Upper lobe of left lung (tissue), 4 donors: Measurements from ENCODE around the gene IMMP2L.

Experiments used
- EP300 ChIP-seq, 4 donors: sonication (generic); formaldehyde crosslinking; IDR thresholded peaks; one replicate each; pipeline ENCODE4 v1.5.1; 2017; ENCODE audit warnings: antibody characterized with exemption in 4 of 4, control low read depth in 2 of 4
- POLR2A ChIP-seq, 4 donors: fragments of 450-650 bp; IDR thresholded peaks; one replicate each; pipeline ENCODE4 v1.5.1; 2016 to 2017; ENCODE audit warnings: antibody characterized with exemption in 4 of 4, mild to moderate bottlenecking in 2 of 4
- POLR2AphosphoS5 ChIP-seq, 2 donors: sonication (generic); formaldehyde crosslinking; IDR thresholded peaks; one replicate each; pipeline ENCODE4 v1.5.1; 2017; ENCODE audit warnings: antibody characterized with exemption in 2 of 2
- TF ChIP-seq, protein P1 (sequence below), 6 experiments: fragments of 450-650 bp in 4 of 6; fragments of 200-600 bp in 2 of 6; sonication (generic) in 2 of 6; IDR thresholded peaks; one replicate each; pipeline ENCODE4 v1.5.1; 2016 to 2019; ENCODE audit warnings: antibody characterized with exemption in 6 of 6

DNA sequence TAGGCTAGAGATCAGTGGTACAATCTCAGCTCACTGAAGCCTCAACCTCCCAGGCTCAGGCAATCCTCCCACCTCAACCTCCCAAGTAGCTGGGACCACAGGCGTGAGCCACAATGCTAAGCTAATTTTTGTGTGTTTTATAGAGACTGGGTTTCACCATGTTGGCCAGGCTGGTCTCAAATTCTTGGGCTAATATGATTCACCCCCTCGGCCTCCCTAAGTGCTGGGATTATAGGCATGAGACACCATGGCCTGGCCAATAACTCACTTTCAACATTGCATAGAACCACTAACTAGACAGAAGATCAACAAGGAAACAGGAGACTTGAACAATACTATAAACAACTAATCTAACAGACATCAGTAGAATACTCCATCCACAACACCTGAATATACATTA, 279.7 kb downstream of the IMMP2L start:
- TF ChIP-seq, protein P1, sequence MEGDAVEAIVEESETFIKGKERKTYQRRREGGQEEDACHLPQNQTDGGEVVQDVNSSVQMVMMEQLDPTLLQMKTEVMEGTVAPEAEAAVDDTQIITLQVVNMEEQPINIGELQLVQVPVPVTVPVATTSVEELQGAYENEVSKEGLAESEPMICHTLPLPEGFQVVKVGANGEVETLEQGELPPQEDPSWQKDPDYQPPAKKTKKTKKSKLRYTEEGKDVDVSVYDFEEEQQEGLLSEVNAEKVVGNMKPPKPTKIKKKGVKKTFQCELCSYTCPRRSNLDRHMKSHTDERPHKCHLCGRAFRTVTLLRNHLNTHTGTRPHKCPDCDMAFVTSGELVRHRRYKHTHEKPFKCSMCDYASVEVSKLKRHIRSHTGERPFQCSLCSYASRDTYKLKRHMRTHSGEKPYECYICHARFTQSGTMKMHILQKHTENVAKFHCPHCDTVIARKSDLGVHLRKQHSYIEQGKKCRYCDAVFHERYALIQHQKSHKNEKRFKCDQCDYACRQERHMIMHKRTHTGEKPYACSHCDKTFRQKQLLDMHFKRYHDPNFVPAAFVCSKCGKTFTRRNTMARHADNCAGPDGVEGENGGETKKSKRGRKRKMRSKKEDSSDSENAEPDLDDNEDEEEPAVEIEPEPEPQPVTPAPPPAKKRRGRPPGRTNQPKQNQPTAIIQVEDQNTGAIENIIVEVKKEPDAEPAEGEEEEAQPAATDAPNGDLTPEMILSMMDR (IDR thresholded peaks at IDR 0.05) = no peak
- TF ChIP-seq POLR2AphosphoS5 (IDR thresholded peaks at IDR 0.05) = no peak
- no peak for TF ChIP-seq POLR2A (IDR thresholded peaks at IDR 0.05)
- TF ChIP-seq EP300 (IDR thresholded peaks at IDR 0.05) = no peak
